ENCODE measurements around the gene VAPB.

GRCh38 chr20:58339741-58340140 is 49.3 kb upstream of the VAPB start:
- TF ChIP-seq POLR2A (IDR thresholded peaks at IDR 0.05; ENCODE audit: low read length) (no peak), GATA1 (IDR thresholded peaks at IDR 0.05; ENCODE audit: low read depth, low read length) (no peak)

Measured in erythroblast (primary cell).